ENCODE results near the gene NIPBL.
A peak's percentile ranks its signal among the peaks of the same experiment; 100 is the strongest.
"Not testable (repeated sequence)": the region's sequence is repeated elsewhere in the genome, so short reads cannot be mapped to it uniquely, and the experiment has no call there.

NIPBL gene

GRCh38 chr5:36891266-36891665 lies 14.7 kb downstream of the NIPBL start:
- ChIA-PET POLR2A (no interaction called here), CTCF (no interaction called here)
- DNase-seq (ENCODE audit: extremely low spot score) = no peak
- TF ChIP-seq FOXM1 (IDR thresholded peaks at IDR 0.05; ENCODE audit: borderline replicate concordance) = no peak
- no peak for TF ChIP-seq SUZ12 (IDR thresholded peaks at IDR 0.05)
- TF ChIP-seq ELF4 (IDR thresholded peaks at IDR 0.05) = no peak
- no peak for TF ChIP-seq FOXK2 (IDR thresholded peaks at IDR 0.05)
- no peak for TF ChIP-seq HDGF (IDR thresholded peaks at IDR 0.05; ENCODE audit: borderline replicate concordance)
- TF ChIP-seq CTBP1 (IDR thresholded peaks at IDR 0.05; ENCODE audit: borderline replicate concordance) = no peak
- TF ChIP-seq FOXA1 (IDR thresholded peaks at IDR 0.05) = no peak
- TF ChIP-seq SP1 (IDR thresholded peaks at IDR 0.05) = no peak
- no peak for TF ChIP-seq L3MBTL2 (conservative IDR thresholded peaks at IDR 0.05)
- no peak for TF ChIP-seq ZNF384 (IDR thresholded peaks at IDR 0.05)
- no peak for TF ChIP-seq NFRKB (IDR thresholded peaks at IDR 0.05)
- no peak for TF ChIP-seq ARNT (IDR thresholded peaks at IDR 0.05)
- TF ChIP-seq LEF1 (IDR thresholded peaks at IDR 0.05; ENCODE audit: borderline replicate concordance) = no peak
- TF ChIP-seq PKNOX1 (IDR thresholded peaks at IDR 0.05) = no peak
- no peak for TF ChIP-seq BHLHE40 (IDR thresholded peaks at IDR 0.05; ENCODE audit: borderline replicate concordance)
- no peak for TF ChIP-seq TARDBP (IDR thresholded peaks at IDR 0.05)

GRCh38 chr5:36892085-36892830 lies 15.7 kb downstream of the NIPBL start:
- CTCF ChIA-PET; POLR2A ChIA-PET; DNase-seq (ENCODE audit: extremely low spot score): not testable (repeated sequence)

GRCh38 chr5:36894954-36895353 lies 18.4 kb downstream of the NIPBL start:
- CTCF ChIA-PET = no interaction called here
- TF ChIP-seq SP1 (IDR thresholded peaks at IDR 0.05) (no peak), CTBP1 (IDR thresholded peaks at IDR 0.05; ENCODE audit: borderline replicate concordance) (no peak), TARDBP (IDR thresholded peaks at IDR 0.05) (no peak), SUZ12 (IDR thresholded peaks at IDR 0.05) (no peak), FOXK2 (IDR thresholded peaks at IDR 0.05) (no peak), L3MBTL2 (conservative IDR thresholded peaks at IDR 0.05) (no peak), PKNOX1 (IDR thresholded peaks at IDR 0.05) (no peak), BHLHE40 (IDR thresholded peaks at IDR 0.05; ENCODE audit: borderline replicate concordance) (no peak), ARNT (IDR thresholded peaks at IDR 0.05) (no peak), NFRKB (IDR thresholded peaks at IDR 0.05) (no peak)
- POLR2A ChIA-PET = no interaction called here
- DNase-seq (ENCODE audit: extremely low spot score) = no peak

GRCh38 chr5:36896476-36896875 lies 19.9 kb downstream of the NIPBL start:
- POLR2A ChIA-PET = no interaction called here
- CTCF ChIA-PET = no interaction called here
- TF ChIP-seq BHLHE40 (IDR thresholded peaks at IDR 0.05; ENCODE audit: borderline replicate concordance) (no peak), CTBP1 (IDR thresholded peaks at IDR 0.05; ENCODE audit: borderline replicate concordance) (no peak), ZNF384 (IDR thresholded peaks at IDR 0.05) (no peak), PKNOX1 (IDR thresholded peaks at IDR 0.05) (no peak), NFRKB (IDR thresholded peaks at IDR 0.05) (no peak), ELF4 (IDR thresholded peaks at IDR 0.05) (no peak), L3MBTL2 (conservative IDR thresholded peaks at IDR 0.05) (no peak), FOXM1 (IDR thresholded peaks at IDR 0.05; ENCODE audit: borderline replicate concordance) (no peak), FOXA1 (IDR thresholded peaks at IDR 0.05) (no peak), SUZ12 (IDR thresholded peaks at IDR 0.05) (no peak), ARNT (IDR thresholded peaks at IDR 0.05) (no peak)
- DNase-seq (ENCODE audit: extremely low spot score) = no peak

- no peak for DNase-seq (ENCODE audit: extremely low spot score)
- ChIA-PET CTCF (no interaction called here), POLR2A (no interaction called here)
- TF ChIP-seq ZNF384 (IDR thresholded peaks at IDR 0.05) = peak; percentile 30; the same call in 1 of the 2 replicates
- TF ChIP-seq PKNOX1 (IDR thresholded peaks at IDR 0.05) = no peak
- TF ChIP-seq HDGF (IDR thresholded peaks at IDR 0.05; ENCODE audit: borderline replicate concordance) = no peak
Measured at GRCh38 chr5:36897616-36898015, 21.0 kb downstream of the NIPBL start.

GRCh38 chr5:36899860-36900259 lies 23.3 kb downstream of the NIPBL start:
- no peak for DNase-seq (ENCODE audit: extremely low spot score)
- CTCF ChIA-PET = no interaction called here
- TF ChIP-seq ARNT (IDR thresholded peaks at IDR 0.05) = no peak
- TF ChIP-seq LEF1 (IDR thresholded peaks at IDR 0.05; ENCODE audit: borderline replicate concordance) = no peak
- TF ChIP-seq FOXM1 (IDR thresholded peaks at IDR 0.05; ENCODE audit: borderline replicate concordance) = no peak
- POLR2A ChIA-PET = no interaction called here

- CTCF ChIA-PET = no interaction called here
- no peak for DNase-seq (ENCODE audit: extremely low spot score)
- TF ChIP-seq FOXA1 (IDR thresholded peaks at IDR 0.05) (no peak), HDGF (IDR thresholded peaks at IDR 0.05; ENCODE audit: borderline replicate concordance) (no peak), SUZ12 (IDR thresholded peaks at IDR 0.05) (no peak), ELF4 (IDR thresholded peaks at IDR 0.05) (no peak), L3MBTL2 (conservative IDR thresholded peaks at IDR 0.05) (no peak), FOXM1 (IDR thresholded peaks at IDR 0.05; ENCODE audit: borderline replicate concordance) (no peak), BHLHE40 (IDR thresholded peaks at IDR 0.05; ENCODE audit: borderline replicate concordance) (no peak), ZNF384 (IDR thresholded peaks at IDR 0.05) (no peak), TARDBP (IDR thresholded peaks at IDR 0.05) (no peak), PKNOX1 (IDR thresholded peaks at IDR 0.05) (no peak), SP1 (IDR thresholded peaks at IDR 0.05) (no peak), NFRKB (IDR thresholded peaks at IDR 0.05) (no peak), FOXK2 (IDR thresholded peaks at IDR 0.05) (no peak), LEF1 (IDR thresholded peaks at IDR 0.05; ENCODE audit: borderline replicate concordance) (no peak), CTBP1 (IDR thresholded peaks at IDR 0.05; ENCODE audit: borderline replicate concordance) (no peak), ARNT (IDR thresholded peaks at IDR 0.05) (no peak)
- POLR2A ChIA-PET = no interaction called here
Measured at GRCh38 chr5:36900283-36900682, 23.7 kb downstream of the NIPBL start.

- DNase-seq (ENCODE audit: extremely low spot score); POLR2A ChIA-PET; CTCF ChIA-PET: not testable (repeated sequence)
Measured at GRCh38 chr5:36901077-36901476, 24.5 kb downstream of the NIPBL start.

All from HEK293T (cell line).